ENCODE data around the gene ISL2. TPM values are rescaled to one million over a fixed set of nuclear protein-coding genes. Genes with fewer than 3 reads are reported as not detected.

The ISL2 gene
- total and polyA plus RNA-seq, 2 of the 13 experiments (the other 11 are each of a cell fraction or from before 2014, with no cell fraction given), result 4.3 to 5.1 TPM

DNA sequence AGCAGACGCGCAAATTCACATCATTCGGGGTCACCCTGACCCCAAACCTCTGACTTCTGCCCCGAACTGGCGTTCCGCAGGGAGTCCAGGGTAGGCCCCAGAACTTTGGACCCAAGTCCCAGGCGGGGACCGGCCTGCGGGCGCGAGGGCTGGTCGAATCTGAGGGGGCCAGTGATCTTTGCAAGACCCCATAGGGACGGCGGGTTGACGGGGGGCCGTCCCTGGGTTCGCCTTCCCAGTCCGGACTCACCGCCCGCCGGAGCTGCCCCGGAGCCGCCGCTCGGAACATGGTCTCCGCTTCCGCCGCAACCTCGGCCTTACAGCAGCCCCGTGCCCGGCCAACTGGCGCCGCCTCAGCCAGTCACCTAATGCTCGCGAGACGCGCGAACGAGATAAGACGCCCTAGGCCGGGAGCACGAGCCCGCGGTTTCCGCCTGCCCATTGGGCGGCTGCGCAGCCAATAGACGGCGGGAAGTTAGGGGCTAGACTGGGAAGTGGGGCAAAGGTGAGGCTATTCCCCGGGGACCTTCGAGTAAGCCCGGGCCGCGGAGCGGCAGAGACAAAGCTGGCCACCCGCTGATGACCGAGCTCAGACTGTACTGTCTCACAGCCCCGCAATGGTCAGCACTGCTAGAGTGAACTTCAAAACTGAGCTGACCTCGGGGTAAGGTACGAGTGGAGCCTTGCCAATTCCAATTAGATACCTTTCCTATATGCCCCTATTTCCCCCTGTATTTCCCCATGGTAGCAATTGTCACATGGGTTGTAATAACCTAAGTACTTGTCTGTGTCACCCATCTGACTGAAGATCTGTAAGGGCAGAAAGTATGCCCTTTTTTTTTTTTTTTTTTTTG lies 25.2 kb upstream of the ISL2 start, which contains the start of gene ETFA (continued):
- TF ChIP-seq, protein P1, sequence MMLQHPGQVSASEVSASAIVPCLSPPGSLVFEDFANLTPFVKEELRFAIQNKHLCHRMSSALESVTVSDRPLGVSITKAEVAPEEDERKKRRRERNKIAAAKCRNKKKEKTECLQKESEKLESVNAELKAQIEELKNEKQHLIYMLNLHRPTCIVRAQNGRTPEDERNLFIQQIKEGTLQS (CRISPR knock-in tag; IDR thresholded peaks at IDR 0.05), result peak; percentile 81
- TF ChIP-seq KMT2B (CRISPR knock-in tag; IDR thresholded peaks at IDR 0.05) (peak; percentile 78), FOXJ3 (CRISPR knock-in tag; IDR thresholded peaks at IDR 0.05; ENCODE audit: borderline replicate concordance) (no peak), ZNF672 (CRISPR knock-in tag; IDR thresholded peaks at IDR 0.05) (no peak), AKAP8 (CRISPR knock-in tag; IDR thresholded peaks at IDR 0.05) (0 out of 2 replicates have a peak, but pooled peaks have one; percentile 59), CHCHD3 (CRISPR knock-in tag; IDR thresholded peaks at IDR 0.05) (peak; percentile 75; the same call in 1 of the 2 replicates), MTF1 (CRISPR knock-in tag; IDR thresholded peaks at IDR 0.05) (0 out of 2 replicates have a peak, but pooled peaks have one; percentile 58), NFKB2 (CRISPR knock-in tag; IDR thresholded peaks at IDR 0.05; ENCODE audit: borderline replicate concordance) (peak; percentile 91; the same call in 1 of the 2 replicates), XRCC5 (optimal IDR thresholded peaks at IDR 0.05; ENCODE audit: low read length) (peak; percentile 12), ZNF253 (CRISPR knock-in tag; IDR thresholded peaks at IDR 0.05; ENCODE audit: borderline replicate concordance) (0 out of 2 replicates have a peak, but pooled peaks have one; percentile 45), ETV6 (CRISPR knock-in tag; conservative IDR thresholded peaks at IDR 0.05) (no peak; the same call in 1 of the 2 replicates), RFX1 (IDR thresholded peaks at IDR 0.05) (no peak), MAFG (CRISPR knock-in tag; IDR thresholded peaks at IDR 0.05) (no peak), ZNF563 (CRISPR knock-in tag; IDR thresholded peaks at IDR 0.05) (peak; percentile 90), ZNF558 (CRISPR knock-in tag; IDR thresholded peaks at IDR 0.05; ENCODE audit: borderline replicate concordance) (peak; percentile 37; the same call in 1 of the 2 replicates), ZFP37 (CRISPR knock-in tag; IDR thresholded peaks at IDR 0.05; ENCODE audit: borderline replicate concordance) (no peak), ZNF670 (CRISPR knock-in tag; IDR thresholded peaks at IDR 0.05; ENCODE audit: borderline replicate concordance) (peak; percentile 78; the same call in 1 of the 2 replicates), CCDC6 (CRISPR knock-in tag; IDR thresholded peaks at IDR 0.05) (peak; percentile 71; the same call in 1 of the 2 replicates), TCF7 (IDR thresholded peaks at IDR 0.05; ENCODE audit: low read depth) (no peak), GATAD2A (CRISPR knock-in tag; IDR thresholded peaks at IDR 0.05) (peak; percentile 29), FOXM1 (CRISPR knock-in tag; IDR thresholded peaks at IDR 0.05) (no peak)
- TF ChIP-seq, protein P2, sequence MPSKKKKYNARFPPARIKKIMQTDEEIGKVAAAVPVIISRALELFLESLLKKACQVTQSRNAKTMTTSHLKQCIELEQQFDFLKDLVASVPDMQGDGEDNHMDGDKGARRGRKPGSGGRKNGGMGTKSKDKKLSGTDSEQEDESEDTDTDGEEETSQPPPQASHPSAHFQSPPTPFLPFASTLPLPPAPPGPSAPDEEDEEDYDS (CRISPR knock-in tag; IDR thresholded peaks at IDR 0.05), result peak; percentile 90
- TF ChIP-seq, protein P3, sequence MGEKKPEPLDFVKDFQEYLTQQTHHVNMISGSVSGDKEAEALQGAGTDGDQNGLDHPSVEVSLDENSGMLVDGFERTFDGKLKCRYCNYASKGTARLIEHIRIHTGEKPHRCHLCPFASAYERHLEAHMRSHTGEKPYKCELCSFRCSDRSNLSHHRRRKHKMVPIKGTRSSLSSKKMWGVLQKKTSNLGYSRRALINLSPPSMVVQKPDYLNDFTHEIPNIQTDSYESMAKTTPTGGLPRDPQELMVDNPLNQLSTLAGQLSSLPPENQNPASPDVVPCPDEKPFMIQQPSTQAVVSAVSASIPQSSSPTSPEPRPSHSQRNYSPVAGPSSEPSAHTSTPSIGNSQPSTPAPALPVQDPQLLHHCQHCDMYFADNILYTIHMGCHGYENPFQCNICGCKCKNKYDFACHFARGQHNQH (CRISPR knock-in tag; IDR thresholded peaks at IDR 0.05), result peak; percentile 88
- TF ChIP-seq, protein P4, sequence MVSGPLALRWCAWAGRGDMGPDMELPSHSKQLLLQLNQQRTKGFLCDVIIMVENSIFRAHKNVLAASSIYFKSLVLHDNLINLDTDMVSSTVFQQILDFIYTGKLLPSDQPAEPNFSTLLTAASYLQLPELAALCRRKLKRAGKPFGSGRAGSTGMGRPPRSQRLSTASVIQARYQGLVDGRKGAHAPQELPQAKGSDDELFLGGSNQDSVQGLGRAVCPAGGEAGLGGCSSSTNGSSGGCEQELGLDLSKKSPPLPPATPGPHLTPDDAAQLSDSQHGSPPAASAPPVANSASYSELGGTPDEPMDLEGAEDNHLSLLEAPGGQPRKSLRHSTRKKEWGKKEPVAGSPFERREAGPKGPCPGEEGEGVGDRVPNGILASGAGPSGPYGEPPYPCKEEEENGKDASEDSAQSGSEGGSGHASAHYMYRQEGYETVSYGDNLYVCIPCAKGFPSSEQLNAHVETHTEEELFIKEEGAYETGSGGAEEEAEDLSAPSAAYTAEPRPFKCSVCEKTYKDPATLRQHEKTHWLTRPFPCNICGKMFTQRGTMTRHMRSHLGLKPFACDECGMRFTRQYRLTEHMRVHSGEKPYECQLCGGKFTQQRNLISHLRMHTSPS (CRISPR knock-in tag; IDR thresholded peaks at IDR 0.05; ENCODE audit: low read depth), result peak; percentile 36; the same call in 1 of the 2 replicates
- TF ChIP-seq, protein P5, sequence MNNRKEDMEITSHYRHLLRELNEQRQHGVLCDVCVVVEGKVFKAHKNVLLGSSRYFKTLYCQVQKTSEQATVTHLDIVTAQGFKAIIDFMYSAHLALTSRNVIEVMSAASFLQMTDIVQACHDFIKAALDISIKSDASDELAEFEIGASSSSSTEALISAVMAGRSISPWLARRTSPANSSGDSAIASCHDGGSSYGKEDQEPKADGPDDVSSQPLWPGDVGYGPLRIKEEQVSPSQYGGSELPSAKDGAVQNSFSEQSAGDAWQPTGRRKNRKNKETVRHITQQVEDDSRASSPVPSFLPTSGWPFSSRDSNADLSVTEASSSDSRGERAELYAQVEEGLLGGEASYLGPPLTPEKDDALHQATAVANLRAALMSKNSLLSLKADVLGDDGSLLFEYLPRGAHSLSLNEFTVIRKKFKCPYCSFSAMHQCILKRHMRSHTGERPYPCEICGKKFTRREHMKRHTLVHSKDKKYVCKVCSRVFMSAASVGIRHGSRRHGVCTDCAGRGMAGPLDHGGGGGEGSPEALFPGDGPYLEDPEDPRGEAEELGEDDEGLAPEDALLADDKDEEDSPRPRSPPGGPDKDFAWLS (CRISPR knock-in tag; IDR thresholded peaks at IDR 0.05; ENCODE audit: borderline replicate concordance), result peak; percentile 92; the same call in 1 of the 2 replicates
